DND-41 (cell line): Measurements from ENCODE around the gene EEFSEC.

Source experiments
- CTCF ChIP-seq: IDR thresholded peaks from 2 replicates; pipeline ENCODE4 v1.5.1; 2012; ENCODE audit warnings: borderline replicate concordance, low read length, moderate library complexity, mild to moderate bottlenecking; ENCODE audit not compliant: poor library complexity, severe bottlenecking; ENCODE audit errors: extremely low read depth
- EZH2 ChIP-seq: IDR thresholded peaks from 3 replicates; pipeline ENCODE4 v1.6.1; 2012; ENCODE audit warnings: borderline replicate concordance, low read depth, mild to moderate bottlenecking, moderate library complexity, low read length, inconsistent platforms; ENCODE audit not compliant: severe bottlenecking

GRCh38 chr3:128367761-128368160 lies 214.5 kb downstream of the EEFSEC start:
- TF ChIP-seq CTCF (no peak), EZH2 (no peak)
